CD4-positive, CD25-positive, alpha-beta regulatory T cell (primary cell): ENCODE results near the gene PHACTR3. TPM values are rescaled to one million over a fixed set of nuclear protein-coding genes. Genes with fewer than 3 reads are reported as not detected.

Experiments used
- ATAC-seq, 2 donors: fragments of 150-1000 bp; cut with Tn5 transposase; one replicate each; pipeline ENCODE4 v1.10.0; 2021; ENCODE audit warnings: low read depth in 2 of 2, moderate number of reproducible peaks in 2 of 2, moderate library complexity in 1 of 2
- DNase-seq, 3 donors: peaks; one replicate each; pipeline versions ENCODE4 v3.0.0 to v3.0.0-alpha.2; 2012 to 2022; ENCODE audit warnings: mixed read lengths in 1 of 3
- H3K27ac ChIP-seq: one replicate; pipeline ENCODE4 v1.7.0; 2013; ENCODE audit warnings: mild to moderate bottlenecking, low read length; ENCODE audit not compliant: insufficient read depth, poor library complexity, severe bottlenecking
- H3K27me3 ChIP-seq: one replicate; pipeline ENCODE4 v1.7.0; 2013; ENCODE audit warnings: low read length; ENCODE audit not compliant: control insufficient read depth, insufficient read depth
- H3K36me3 ChIP-seq: one replicate; pipeline ENCODE4 v1.7.0; 2013; ENCODE audit warnings: mild to moderate bottlenecking, low read length, moderate library complexity; ENCODE audit not compliant: control insufficient read depth, insufficient read depth
- H3K4me1 ChIP-seq: 2 replicates; pipeline ENCODE4 v1.7.0; 2013; ENCODE audit warnings: mild to moderate bottlenecking, low read length; ENCODE audit not compliant: insufficient read depth, control insufficient read depth, poor library complexity, severe bottlenecking
- H3K4me3 ChIP-seq: one replicate; pipeline ENCODE4 v1.7.0; 2013; ENCODE audit warnings: low read depth, mild to moderate bottlenecking, low read length, moderate library complexity
- H3K9me3 ChIP-seq, 2 experiments: 1 replicate in 1 of 2; 2 replicates in 1 of 2; pipeline ENCODE4 v1.7.0; 2013; ENCODE audit warnings: low read length in 2 of 2, mild to moderate bottlenecking in 1 of 2, moderate library complexity in 1 of 2; ENCODE audit not compliant: control insufficient read depth in 2 of 2
- H3K27ac Mint-ChIP-seq, 3 donors: one replicate each; pipeline ENCODE4 v1.8.0; 2020 to 2022; ENCODE audit warnings: mild to moderate bottlenecking in 3 of 3, mixed read lengths in 3 of 3, moderate library complexity in 2 of 3
- H3K27me3 Mint-ChIP-seq: one replicate; pipeline ENCODE4 v1.8.0; 2022; ENCODE audit warnings: mild to moderate bottlenecking, mixed read lengths
- H3K36me3 Mint-ChIP-seq: one replicate; pipeline ENCODE4 v1.8.0; 2020; ENCODE audit warnings: mixed read lengths
- H3K4me1 Mint-ChIP-seq, 4 donors: one replicate each; pipeline ENCODE4 v1.8.0; 2020 to 2022; ENCODE audit warnings: mixed read lengths in 4 of 4, mild to moderate bottlenecking in 1 of 4
- H3K4me3 Mint-ChIP-seq, 4 donors: one replicate each; pipeline ENCODE4 v1.8.0; 2020 to 2022; ENCODE audit warnings: mild to moderate bottlenecking in 4 of 4, mixed read lengths in 4 of 4, moderate library complexity in 3 of 4
- H3K9me3 Mint-ChIP-seq, 7 donors: one replicate each; pipeline ENCODE4 v1.8.0; 2020 to 2022; ENCODE audit warnings: mixed read lengths in 7 of 7, mild to moderate bottlenecking in 3 of 7, moderate library complexity in 2 of 7
- polyA plus RNA-seq, 4 donors: library from polyadenylated mRNA; unstranded; fragments of 300-500 nt; fragmentation: Illumina TruSeq; gene quantifications; one replicate each; pipeline ENCODE4 v1.2.3, GENCODE V29; 2021
- total RNA-seq: library from RNA; stranded (reverse); gene quantifications from one replicate; pipeline ENCODE4 v1.2.3, GENCODE V29; 2022

Gene PHACTR3
- total and polyA plus RNA-seq, 5 donors from 2014 or later = not detected

DNA sequence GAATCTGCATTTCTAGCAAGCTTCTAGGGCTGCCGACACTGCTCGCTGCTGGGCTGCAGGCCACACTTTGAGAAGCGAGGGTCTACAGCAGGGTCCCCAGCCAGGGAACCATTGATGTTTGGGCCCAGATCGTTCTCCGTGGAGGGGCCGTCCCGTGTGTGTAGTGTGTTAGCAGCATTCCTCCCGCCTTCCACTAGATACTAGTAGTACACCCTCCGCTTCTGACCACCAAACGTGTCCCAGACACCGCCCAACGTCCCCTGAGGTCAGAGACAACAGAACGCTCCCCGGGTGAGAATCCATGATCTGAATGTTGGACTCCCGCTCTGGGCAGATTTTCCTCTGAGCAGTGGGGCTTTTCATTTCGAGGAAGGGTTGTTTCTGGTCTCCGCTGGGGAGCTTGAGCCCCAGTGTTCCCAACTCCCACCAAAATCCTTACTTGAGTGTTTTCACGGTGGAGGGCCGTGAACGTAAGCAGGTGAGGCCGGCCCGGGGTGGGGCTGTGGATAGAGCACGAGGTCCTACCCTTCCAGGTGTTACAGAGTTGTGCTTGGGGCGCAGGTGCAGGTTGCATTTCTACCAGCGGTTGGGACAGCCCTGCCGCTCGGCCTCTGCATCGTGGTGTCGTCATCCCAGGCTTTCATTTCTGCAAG, 204.5 kb downstream of the PHACTR3 start:
- Mint-ChIP-seq H3K4me1 (no peaks in the 10 kb centered on the region), H3K4me3 (no peak overlapping the region), H3K36me3 (no peaks in the 10 kb centered on the region), H3K9me3 (peaks cover 0 to 1% (median 0%) of the 10 kb centered on the region in 7 donors), H3K27me3 (no peaks in the 10 kb centered on the region), H3K27ac (no peak overlapping the region)
- no peak for ATAC-seq
- Histone ChIP-seq H3K4me3 (no peak overlapping the region), H3K27me3 (no peaks in the 10 kb centered on the region), H3K9me3 (no peaks in the 10 kb centered on the region), H3K27ac (no peak overlapping the region), H3K4me1 (no peaks in the 10 kb centered on the region), H3K36me3 (no peaks in the 10 kb centered on the region)
- DNase-seq = no peak

DNA sequence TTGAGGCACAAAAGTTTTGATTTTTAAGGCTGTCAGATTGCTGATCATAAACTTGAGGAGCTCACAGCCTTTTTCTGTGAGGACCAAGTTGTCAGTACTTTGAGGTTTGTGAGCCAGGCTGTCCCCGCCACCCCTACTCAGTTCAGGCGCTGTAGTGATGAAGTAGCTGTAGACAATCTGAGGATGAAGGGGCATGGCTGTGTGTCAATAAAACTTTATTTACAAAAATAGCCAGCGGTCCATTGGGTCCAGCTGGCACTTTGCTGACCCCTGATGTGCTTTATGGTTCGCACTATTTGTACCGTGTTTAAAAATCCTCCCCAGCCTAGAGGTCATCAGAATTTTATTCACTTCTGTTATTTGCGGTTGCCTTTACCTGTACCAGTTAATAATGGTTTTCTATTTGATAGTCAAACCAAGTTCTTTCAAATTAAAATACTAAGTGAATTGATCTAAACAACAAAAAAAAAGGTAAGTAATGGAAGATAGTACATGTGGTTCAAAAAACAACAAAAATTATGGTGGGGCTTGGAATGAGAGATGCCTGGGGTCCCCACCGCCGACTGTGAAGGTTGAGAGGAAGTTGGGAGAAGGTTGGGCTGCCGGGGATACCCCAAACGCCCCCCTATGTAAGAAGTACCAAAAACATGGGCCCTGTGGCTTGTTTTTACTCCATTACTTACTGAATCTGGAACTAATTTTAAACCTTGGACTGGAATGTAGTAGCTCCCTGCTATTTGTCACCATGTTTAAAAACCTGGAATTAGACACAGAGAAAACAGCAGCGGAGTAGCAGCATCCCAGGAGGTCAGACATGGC, 205.5 kb downstream of the PHACTR3 start:
- Histone ChIP-seq H3K27me3 (no peaks in the 10 kb centered on the region), H3K4me3 (no peak overlapping the region), H3K4me1 (no peaks in the 10 kb centered on the region), H3K36me3 (no peaks in the 10 kb centered on the region), H3K27ac (no peak overlapping the region), H3K9me3 (no peaks in the 10 kb centered on the region)
- Mint-ChIP-seq H3K4me1 (no peaks in the 10 kb centered on the region), H3K9me3 (peaks cover 0 to 1% (median 0%) of the 10 kb centered on the region in 7 donors), H3K4me3 (no peak overlapping the region), H3K27ac (no peak overlapping the region), H3K36me3 (no peaks in the 10 kb centered on the region), H3K27me3 (no peaks in the 10 kb centered on the region)
- DNase-seq = no peak
- ATAC-seq = no peak

DNA sequence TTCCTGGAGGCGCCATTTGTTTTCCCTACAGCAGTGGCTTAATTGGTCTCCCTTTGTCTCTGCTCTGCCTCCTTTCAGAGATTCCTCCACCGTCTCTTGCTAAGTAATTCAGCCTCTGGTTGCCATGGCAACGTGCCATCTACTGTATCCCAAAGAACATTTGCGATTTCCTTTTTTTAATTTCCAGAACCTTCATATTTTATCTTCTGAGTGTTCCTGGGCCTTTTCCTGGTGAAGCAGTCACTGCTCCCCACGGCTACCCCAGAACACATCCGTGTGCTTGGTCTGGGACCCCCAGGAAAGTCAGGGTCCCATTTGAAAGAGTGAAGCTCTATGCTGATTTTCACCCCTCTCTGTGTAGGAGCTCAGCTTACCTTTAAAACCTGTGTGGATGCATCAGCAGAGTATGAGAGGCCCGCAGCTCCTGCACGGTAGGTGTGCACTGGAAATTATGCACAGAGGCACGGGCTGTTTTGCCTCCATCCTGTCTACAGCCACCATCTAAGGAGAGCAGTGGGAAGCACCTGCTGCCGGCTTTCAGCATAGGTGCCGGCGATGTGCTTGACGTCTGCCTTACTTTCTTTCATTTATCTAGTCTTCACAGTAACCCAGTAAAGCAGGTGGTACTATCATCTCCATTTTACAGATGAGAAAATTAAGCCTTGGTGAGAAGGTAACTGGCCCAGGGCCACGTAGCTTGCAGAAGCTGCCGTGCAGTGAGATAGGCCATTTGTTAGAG, 206.3 kb downstream of the PHACTR3 start:
- Mint-ChIP-seq H3K4me3 (no peak overlapping the region), H3K4me1 (no peaks in the 10 kb centered on the region), H3K27ac (no peak overlapping the region), H3K9me3 (peaks cover 0 to 1% (median 0%) of the 10 kb centered on the region in 7 donors), H3K36me3 (no peaks in the 10 kb centered on the region), H3K27me3 (no peaks in the 10 kb centered on the region)
- Histone ChIP-seq H3K9me3 (no peaks in the 10 kb centered on the region), H3K4me1 (no peaks in the 10 kb centered on the region), H3K27ac (no peak overlapping the region), H3K4me3 (no peak overlapping the region), H3K27me3 (no peaks in the 10 kb centered on the region), H3K36me3 (no peaks in the 10 kb centered on the region)
- ATAC-seq (no peak), DNase-seq (no peak)

DNA sequence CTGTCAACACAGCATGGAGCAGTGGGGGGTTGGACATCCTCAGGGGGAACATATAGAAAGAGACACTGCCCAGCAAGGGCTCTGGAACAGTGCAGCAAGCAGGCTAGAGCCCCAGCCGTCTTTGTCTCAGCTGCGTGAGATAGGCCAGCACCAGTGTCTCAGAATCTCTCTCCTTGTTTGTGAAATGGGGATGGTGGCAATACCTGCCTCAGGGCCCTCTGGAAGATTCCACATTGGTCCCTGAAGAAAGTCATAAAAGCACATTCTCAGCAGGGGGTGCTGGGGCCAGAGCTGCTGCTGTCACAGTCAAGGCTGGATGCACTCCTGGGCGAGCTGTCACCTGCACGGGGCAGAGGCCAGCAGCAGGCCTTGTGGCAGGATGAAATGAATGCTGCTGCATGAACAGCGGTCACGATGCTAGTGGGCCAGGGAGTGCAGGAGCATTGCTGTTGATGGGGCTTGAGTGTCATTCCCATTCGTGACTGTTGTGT, 207.4 kb downstream of the PHACTR3 start:
- Histone ChIP-seq H3K27ac (no peak overlapping the region), H3K36me3 (no peaks in the 10 kb centered on the region), H3K9me3 (no peaks in the 10 kb centered on the region), H3K27me3 (no peaks in the 10 kb centered on the region), H3K4me1 (no peaks in the 10 kb centered on the region), H3K4me3 (no peak overlapping the region)
- no peak overlapping the region for H3K27ac Mint-ChIP-seq
- H3K27me3 Mint-ChIP-seq = no peaks in the 10 kb centered on the region
- no peak overlapping the region for H3K4me3 Mint-ChIP-seq
- H3K4me1 Mint-ChIP-seq = no peaks in the 10 kb centered on the region
- H3K9me3 Mint-ChIP-seq = peaks cover 0 to 1% (median 0%) of the 10 kb centered on the region in 7 donors
- no peak for ATAC-seq
- H3K36me3 Mint-ChIP-seq = no peaks in the 10 kb centered on the region
- no peak for DNase-seq

DNA sequence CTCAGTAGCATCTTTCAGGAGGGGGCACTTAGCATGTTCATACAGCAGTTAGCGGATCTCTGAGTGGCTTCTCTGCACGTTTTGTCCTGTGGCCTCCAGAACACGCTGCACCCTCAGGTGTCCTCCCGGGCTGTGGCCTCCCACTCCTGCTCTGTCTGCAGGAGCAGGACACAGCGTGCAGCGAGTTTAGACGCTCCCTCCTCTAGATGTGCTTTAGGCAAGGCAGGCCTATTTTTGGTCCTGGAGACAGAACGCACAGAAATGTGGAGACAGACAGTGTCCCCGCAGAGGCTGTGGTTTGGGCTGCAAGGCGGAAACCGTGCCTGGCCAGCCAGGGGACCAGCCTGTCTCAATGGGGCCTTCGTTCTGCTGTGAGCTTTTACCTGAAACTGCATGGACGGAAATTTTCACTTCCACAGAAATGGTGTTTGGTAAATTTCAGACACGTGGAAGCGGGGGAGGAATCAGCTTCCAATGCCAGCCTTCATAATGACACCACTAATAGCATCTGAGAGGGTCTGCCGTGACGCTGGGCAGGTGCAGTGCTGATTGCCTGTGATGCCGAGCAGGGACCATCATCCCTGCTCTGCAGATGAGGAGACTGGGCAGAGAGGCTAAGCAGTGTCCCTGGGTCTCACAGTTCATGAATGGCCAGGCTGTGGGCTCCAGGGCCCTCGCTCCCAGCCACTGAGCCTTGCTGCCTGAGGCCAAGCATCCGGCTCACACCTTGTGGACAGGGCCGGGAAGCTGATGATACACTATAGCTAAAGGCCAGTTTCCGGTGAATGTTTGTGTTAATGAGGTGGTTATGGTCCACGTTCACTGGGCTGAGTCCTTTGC, 208.2 kb downstream of the PHACTR3 start:
- Mint-ChIP-seq H3K27ac (no peak overlapping the region), H3K4me1 (no peaks in the 10 kb centered on the region), H3K4me3 (no peak overlapping the region), H3K9me3 (peaks cover 0 to 1% (median 0%) of the 10 kb centered on the region in 7 donors), H3K27me3 (no peaks in the 10 kb centered on the region), H3K36me3 (no peaks in the 10 kb centered on the region)
- Histone ChIP-seq H3K4me1 (no peaks in the 10 kb centered on the region), H3K36me3 (no peaks in the 10 kb centered on the region), H3K27ac (no peak overlapping the region), H3K4me3 (no peak overlapping the region), H3K27me3 (no peaks in the 10 kb centered on the region), H3K9me3 (no peaks in the 10 kb centered on the region)
- ATAC-seq (no peak), DNase-seq (no peak)

DNA sequence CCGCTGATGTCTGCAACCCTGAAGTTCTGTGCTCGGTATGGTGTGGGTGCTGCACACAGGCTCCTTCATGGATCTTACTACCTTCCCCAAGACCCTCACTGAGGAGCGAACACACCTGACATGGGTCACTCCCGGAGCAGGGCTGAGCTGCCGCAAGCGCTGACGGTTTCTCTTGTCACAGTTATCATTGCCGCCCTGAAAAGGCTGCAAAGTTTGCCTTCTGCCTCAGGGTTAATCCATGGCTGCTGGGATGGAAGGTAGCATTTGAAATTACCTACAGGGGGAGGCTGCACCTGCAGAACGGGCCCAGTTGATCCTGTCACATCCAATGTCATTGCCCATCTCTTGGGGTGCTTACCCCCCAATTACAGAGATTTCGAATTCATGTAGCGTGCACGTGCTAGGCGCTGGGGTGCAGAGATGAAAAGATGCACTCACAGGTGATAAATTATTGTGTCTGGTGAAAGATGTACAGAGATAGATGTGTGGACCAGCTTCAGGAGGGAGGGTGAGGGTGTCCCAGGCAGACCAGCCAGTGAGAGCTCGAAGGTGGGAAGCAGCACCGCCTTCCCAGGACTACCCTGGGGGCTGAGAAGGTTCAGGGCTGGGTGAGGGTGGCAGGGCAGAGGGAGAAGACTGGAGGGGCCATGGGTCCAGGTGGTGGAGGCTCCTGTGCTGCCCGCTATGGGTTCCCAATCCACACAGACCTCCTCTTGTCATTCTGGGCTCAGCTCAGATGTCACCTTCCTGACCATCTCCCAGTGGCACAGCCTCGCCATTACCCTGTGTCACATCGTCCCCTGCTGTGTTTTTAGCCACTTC, 209.0 kb downstream of the PHACTR3 start:
- Mint-ChIP-seq H3K27me3 (no peaks in the 10 kb centered on the region), H3K4me3 (no peak overlapping the region), H3K36me3 (no peaks in the 10 kb centered on the region), H3K9me3 (peaks cover 0 to 1% (median 0%) of the 10 kb centered on the region in 7 donors), H3K27ac (no peak overlapping the region), H3K4me1 (no peaks in the 10 kb centered on the region)
- H3K4me1 ChIP-seq = no peaks in the 10 kb centered on the region
- no peak for ATAC-seq
- no peak overlapping the region for H3K4me3 ChIP-seq
- H3K27me3 ChIP-seq = no peaks in the 10 kb centered on the region
- H3K36me3 ChIP-seq = no peaks in the 10 kb centered on the region
- H3K9me3 ChIP-seq = no peaks in the 10 kb centered on the region
- no peak overlapping the region for H3K27ac ChIP-seq
- DNase-seq = no peak
